CD4-positive, alpha-beta memory T cell (primary cell): Measurements from ENCODE around the gene FOXK2. TPM values are rescaled to one million over a fixed set of nuclear protein-coding genes. Genes with fewer than 3 reads are reported as not detected.
A peak's percentile ranks its signal among the peaks of the same experiment; 100 is the strongest.

Source experiments
- CTCF ChIA-PET: fragments of 350-600 bp; sonication (Branson Sonifier 250); formaldehyde crosslinking; loops from one replicate; lab custom pipeline; 2021; ENCODE audit warnings: inconsistent platforms; ENCODE audit not compliant: partially characterized antibody; lab: Charles Lee
- POLR2A ChIA-PET: fragments of 350-600 bp; sonication (Branson Sonifier 250); formaldehyde crosslinking; loops from one replicate; lab custom pipeline; 2021; ENCODE audit not compliant: partially characterized antibody; lab: Charles Lee
- DNase-seq, 5 donors: peaks; one replicate each; pipeline versions ENCODE4 v3.0.0 to v3.0.0-alpha.2; 2020 to 2022; ENCODE audit warnings: mixed read lengths in 1 of 5
- H3K27ac ChIP-seq: one replicate; pipeline ENCODE4 v1.7.0; 2013; ENCODE audit warnings: low read depth, low read length
- H3K27me3 ChIP-seq: 2 replicates; pipeline ENCODE4 v1.7.0; 2013; ENCODE audit warnings: mild to moderate bottlenecking, low read length, moderate library complexity; ENCODE audit not compliant: insufficient read depth
- H3K36me3 ChIP-seq: 2 replicates; pipeline ENCODE4 v1.7.0; 2013; ENCODE audit warnings: mild to moderate bottlenecking, low read length, moderate library complexity; ENCODE audit not compliant: insufficient read depth
- H3K4me1 ChIP-seq: 2 replicates; pipeline ENCODE4 v1.7.0; 2013; ENCODE audit warnings: mild to moderate bottlenecking, low read length, moderate library complexity; ENCODE audit not compliant: insufficient read depth
- H3K4me3 ChIP-seq, 2 donors: one replicate each; pipeline ENCODE4 v1.7.0; 2013; ENCODE audit warnings: low read length in 2 of 2, mild to moderate bottlenecking in 1 of 2
- H3K9me3 ChIP-seq, 2 donors: one replicate each; pipeline ENCODE4 v1.7.0; 2013; ENCODE audit warnings: low read length in 2 of 2, control low read depth in 1 of 2; ENCODE audit not compliant: control insufficient read depth in 1 of 2
- H3K27ac Mint-ChIP-seq, 7 donors: one replicate each; pipeline ENCODE4 v1.8.0; 2020 to 2021; ENCODE audit warnings: mixed read lengths in 7 of 7, mild to moderate bottlenecking in 6 of 7, inconsistent platforms in 3 of 7, moderate library complexity in 3 of 7
- H3K27me3 Mint-ChIP-seq, 2 donors: one replicate each; pipeline ENCODE4 v1.8.0; 2020 to 2021; ENCODE audit warnings: mixed read lengths in 2 of 2
- H3K36me3 Mint-ChIP-seq, 2 donors: one replicate each; pipeline ENCODE4 v1.8.0; 2020 to 2021; ENCODE audit warnings: mixed read lengths in 2 of 2, inconsistent platforms in 1 of 2, mild to moderate bottlenecking in 1 of 2
- H3K4me1 Mint-ChIP-seq, 4 donors: one replicate each; pipeline ENCODE4 v1.8.0; 2020 to 2021; ENCODE audit warnings: mixed read lengths in 4 of 4, mild to moderate bottlenecking in 1 of 4
- H3K4me3 Mint-ChIP-seq, 8 donors: one replicate each; pipeline ENCODE4 v1.8.0; 2020 to 2021; ENCODE audit warnings: mixed read lengths in 8 of 8, mild to moderate bottlenecking in 7 of 8, moderate library complexity in 6 of 8, inconsistent platforms in 3 of 8
- H3K9me3 Mint-ChIP-seq, 8 donors: one replicate each; pipeline ENCODE4 v1.8.0; 2020 to 2021; ENCODE audit warnings: mixed read lengths in 8 of 8, mild to moderate bottlenecking in 5 of 8, inconsistent platforms in 3 of 8, moderate library complexity in 1 of 8
- intact Hi-C: fragments of 100-400 bp; cut with micrococcal nuclease; formaldehyde crosslinking; loops from one replicate; pipeline ENCODE4 v1.15.1; 2023
- polyA plus RNA-seq, 2 donors: library from polyadenylated mRNA; unstranded; fragments of 300-500 nt; fragmentation: Illumina TruSeq; gene quantifications; one replicate each; pipeline ENCODE4 v1.2.3, GENCODE V29; 2021
- total RNA-seq, 2 experiments: library from RNA; stranded (reverse); gene quantifications; one replicate each; pipeline ENCODE4 v1.2.3, GENCODE V29; 2021

FOXK2 gene
- total and polyA plus RNA-seq, 4 experiments from 2014 or later, result 1.3 to 57.5 (median 29.1) TPM

DNA sequence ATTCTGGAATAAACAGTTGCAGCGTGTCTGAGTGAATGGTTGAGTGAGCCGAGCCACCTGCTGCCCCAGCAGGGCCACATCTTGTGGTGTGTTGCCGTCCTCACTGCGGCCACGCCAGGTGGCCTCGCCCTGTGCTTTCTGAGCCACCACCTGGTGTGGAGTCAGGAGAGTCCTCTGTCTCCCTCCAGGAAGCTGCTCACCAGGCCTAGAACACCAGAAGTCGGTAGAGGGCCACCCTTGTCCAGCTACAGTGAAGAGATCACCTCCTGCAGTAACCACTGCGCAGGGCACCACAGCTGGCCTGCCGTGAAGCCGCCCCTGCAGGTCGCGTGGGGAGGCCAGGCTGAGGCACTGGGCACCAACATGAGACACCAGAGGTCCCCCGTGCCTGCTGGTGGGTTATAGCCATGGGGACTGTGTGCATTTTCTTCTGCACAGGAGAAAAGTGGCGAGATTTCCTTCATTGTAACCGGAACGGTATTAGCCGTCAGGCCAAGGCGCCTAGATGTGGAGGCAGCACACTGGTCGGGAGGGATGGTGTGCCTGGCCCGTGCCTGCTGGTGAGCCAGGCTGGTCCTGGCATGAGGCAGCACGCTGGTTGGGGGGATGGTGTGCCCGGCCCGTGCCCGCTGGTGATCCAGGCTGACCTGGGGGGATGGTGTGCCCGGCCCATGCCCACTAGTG lies 28.9 kb upstream of the FOXK2 start:
- Mint-ChIP-seq H3K36me3 (peaks cover 21 to 35% of the 10 kb centered on the region in 2 donors), H3K9me3 (peaks cover 0 to 6% (median 0%) of the 10 kb centered on the region in 8 donors), H3K4me1 (peaks cover 16 to 30% (median 22%) of the 10 kb centered on the region in 4 donors), H3K27me3 (peaks cover 0 to 5% of the 10 kb centered on the region in 2 donors), H3K27ac (peak overlapping the region in 2 of 7 donors; percentile 10 to 47), H3K4me3 (no peak overlapping the region)
- no peaks in the 10 kb centered on the region for H3K27me3 ChIP-seq
- peaks cover 21% of the 10 kb centered on the region for H3K4me1 ChIP-seq
- H3K27ac ChIP-seq, result no peak overlapping the region
- ChIA-PET CTCF (no interaction called here), POLR2A (no interaction called here)
- no peak for DNase-seq
- intact Hi-C loops, result no loop called here
- no peaks in the 10 kb centered on the region for H3K9me3 ChIP-seq
- H3K36me3 ChIP-seq, result peaks cover 11% of the 10 kb centered on the region
- H3K4me3 ChIP-seq, result no peak overlapping the region

- Mint-ChIP-seq H3K4me3 (no peak overlapping the region), H3K27me3 (peaks cover 0 to 5% of the 10 kb centered on the region in 2 donors), H3K27ac (peak overlapping the region in 2 of 7 donors; percentile 32 to 47), H3K4me1 (peaks cover 12 to 28% (median 20%) of the 10 kb centered on the region in 4 donors), H3K36me3 (peaks cover 18 to 30% of the 10 kb centered on the region in 2 donors), H3K9me3 (peaks cover 0 to 6% (median 0%) of the 10 kb centered on the region in 8 donors)
- Histone ChIP-seq H3K27ac (no peak overlapping the region), H3K9me3 (no peaks in the 10 kb centered on the region), H3K27me3 (no peaks in the 10 kb centered on the region), H3K4me3 (no peak overlapping the region), H3K4me1 (peaks cover 18% of the 10 kb centered on the region), H3K36me3 (peaks cover 7% of the 10 kb centered on the region)
- ChIA-PET CTCF (no interaction called here), POLR2A (no interaction called here)
- DNase-seq, result no peak
- intact Hi-C loops, result no loop called here
Observed at GRCh38 chr17:82491196-82491530, 28.4 kb upstream of the FOXK2 start.

GRCh38 chr17:82491533-82491932 lies 28.0 kb upstream of the FOXK2 start:
- POLR2A ChIA-PET, result no interaction called here
- Mint-ChIP-seq H3K27ac (peak overlapping the region in 2 of 7 donors; percentile 32 to 43), H3K9me3 (peaks cover 0 to 6% (median 0%) of the 10 kb centered on the region in 8 donors)

DNA sequence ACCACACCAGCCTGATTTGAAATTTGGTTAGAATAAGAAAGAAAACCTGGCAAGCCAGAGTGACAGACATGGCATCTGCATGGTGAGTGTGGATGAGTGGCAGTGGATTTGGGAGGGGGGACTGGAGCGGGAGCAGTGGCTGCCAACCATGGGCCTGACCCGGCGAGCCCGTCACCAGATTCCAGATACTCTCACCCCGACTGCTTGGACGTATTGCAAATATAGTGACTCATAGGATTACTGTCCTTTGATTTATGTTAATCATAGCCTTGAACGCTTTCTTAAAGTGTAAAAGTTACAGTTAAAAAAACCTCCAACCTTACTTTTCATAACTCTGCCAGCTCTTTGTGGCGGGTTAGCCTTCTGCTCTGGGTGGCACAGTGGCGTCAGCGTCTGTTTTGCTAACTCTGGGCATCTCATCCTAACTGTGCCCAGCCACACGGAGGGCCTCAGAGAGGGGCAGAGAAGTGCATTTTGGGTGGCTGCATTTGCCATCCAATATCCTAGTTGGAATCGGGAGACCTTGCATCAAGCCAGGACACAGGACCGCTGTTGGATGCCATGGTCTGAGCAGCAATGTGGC lies 26.8 kb upstream of the FOXK2 start:
- Histone ChIP-seq H3K36me3 (peaks cover 7% of the 10 kb centered on the region), H3K27me3 (no peaks in the 10 kb centered on the region), H3K9me3 (no peaks in the 10 kb centered on the region), H3K4me3 (no peak overlapping the region), H3K27ac (no peak overlapping the region), H3K4me1 (peaks cover 17% of the 10 kb centered on the region)
- CTCF ChIA-PET, result interaction anchor here (0.7 to 1.8 kb wide), 3 partner anchors 11 to 127 kb away, joined by 3 to 4 read pairs (median 4); no protein-coding TSS in a partner anchor
- H3K4me3 Mint-ChIP-seq, result no peak overlapping the region
- peaks cover 0 to 6% (median 0%) of the 10 kb centered on the region in 8 donors for H3K9me3 Mint-ChIP-seq
- peaks cover 7 to 28% (median 14%) of the 10 kb centered on the region in 4 donors for H3K4me1 Mint-ChIP-seq
- POLR2A ChIA-PET, result interaction anchor here (0.8 kb wide), 1 partner anchor 33 kb away, joined by 3 read pairs; no protein-coding TSS in a partner anchor
- H3K36me3 Mint-ChIP-seq, result peaks cover 7 to 21% of the 10 kb centered on the region in 2 donors
- intact Hi-C loops, result no loop called here
- no peak for DNase-seq
- peak overlapping the region in 3 of 7 donors; percentile 64 to 75 (median 72) for H3K27ac Mint-ChIP-seq
- peaks cover 0 to 5% of the 10 kb centered on the region in 2 donors for H3K27me3 Mint-ChIP-seq

More at GRCh38 chr17:82491533-82491932, 28.0 kb upstream of the FOXK2 start:
- peaks cover 9 to 27% (median 16%) of the 10 kb centered on the region in 4 donors for H3K4me1 Mint-ChIP-seq
- H3K4me3 Mint-ChIP-seq, result no peak overlapping the region
- Histone ChIP-seq H3K4me1 (peaks cover 18% of the 10 kb centered on the region), H3K9me3 (no peaks in the 10 kb centered on the region), H3K36me3 (peaks cover 7% of the 10 kb centered on the region), H3K27me3 (no peaks in the 10 kb centered on the region), H3K27ac (no peak overlapping the region), H3K4me3 (no peak overlapping the region)
- peaks cover 15 to 26% of the 10 kb centered on the region in 2 donors for H3K36me3 Mint-ChIP-seq
- DNase-seq, result no peak
- intact Hi-C loops, result no loop called here
- peaks cover 0 to 5% of the 10 kb centered on the region in 2 donors for H3K27me3 Mint-ChIP-seq
- CTCF ChIA-PET, result no interaction called here

DNA sequence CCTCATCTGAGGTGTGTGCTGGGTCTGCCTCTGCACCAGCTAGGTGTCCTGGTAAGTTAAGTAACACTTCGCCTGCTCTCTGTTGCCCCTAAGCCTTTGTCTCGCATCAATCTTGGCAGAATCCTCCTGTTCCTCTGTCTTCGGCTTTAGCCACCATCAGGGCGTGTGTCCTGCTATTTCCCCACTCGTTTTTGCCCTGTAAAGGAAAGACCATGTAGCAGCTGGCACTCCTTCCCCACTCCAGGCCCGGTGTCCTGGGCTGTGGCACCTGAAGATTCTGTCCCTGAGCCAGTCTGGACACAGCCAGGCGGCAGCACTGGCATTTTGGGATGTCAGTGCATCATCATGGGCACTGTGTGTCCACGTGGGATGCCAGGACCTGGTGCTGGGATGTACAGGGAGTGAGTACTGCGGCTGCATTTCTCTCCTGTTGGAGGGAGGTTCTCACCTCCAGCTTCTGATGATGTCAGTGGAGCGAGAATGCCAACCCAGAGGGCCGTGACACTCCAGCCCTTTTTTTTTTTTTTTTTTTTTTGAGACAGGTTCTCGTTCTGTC lies 26.2 kb upstream of the FOXK2 start:
- Mint-ChIP-seq H3K27ac (peak overlapping the region in 3 of 7 donors; percentile 64 to 75 (median 72)), H3K4me3 (peak overlapping the region in 1 of 8 donors; percentile 55), H3K27me3 (peaks cover 0 to 5% of the 10 kb centered on the region in 2 donors), H3K36me3 (peaks cover 6 to 17% of the 10 kb centered on the region in 2 donors), H3K4me1 (peaks cover 10 to 34% (median 17%) of the 10 kb centered on the region in 4 donors), H3K9me3 (peaks cover 0 to 6% (median 0%) of the 10 kb centered on the region in 8 donors)
- intact Hi-C loops, result no loop called here
- Histone ChIP-seq H3K4me1 (peaks cover 21% of the 10 kb centered on the region), H3K9me3 (no peaks in the 10 kb centered on the region), H3K4me3 (no peak overlapping the region), H3K27ac (no peak overlapping the region), H3K36me3 (peaks cover 4% of the 10 kb centered on the region), H3K27me3 (no peaks in the 10 kb centered on the region)
- no peak for DNase-seq
- CTCF ChIA-PET, result interaction anchor here (0.6 to 1.8 kb wide), 4 partner anchors 10 to 128 kb away, joined by 3 to 4 read pairs (median 4); no protein-coding TSS in a partner anchor
- POLR2A ChIA-PET, result interaction anchor here (0.8 kb wide), 1 partner anchor 34 kb away, joined by 3 read pairs; no protein-coding TSS in a partner anchor

DNA sequence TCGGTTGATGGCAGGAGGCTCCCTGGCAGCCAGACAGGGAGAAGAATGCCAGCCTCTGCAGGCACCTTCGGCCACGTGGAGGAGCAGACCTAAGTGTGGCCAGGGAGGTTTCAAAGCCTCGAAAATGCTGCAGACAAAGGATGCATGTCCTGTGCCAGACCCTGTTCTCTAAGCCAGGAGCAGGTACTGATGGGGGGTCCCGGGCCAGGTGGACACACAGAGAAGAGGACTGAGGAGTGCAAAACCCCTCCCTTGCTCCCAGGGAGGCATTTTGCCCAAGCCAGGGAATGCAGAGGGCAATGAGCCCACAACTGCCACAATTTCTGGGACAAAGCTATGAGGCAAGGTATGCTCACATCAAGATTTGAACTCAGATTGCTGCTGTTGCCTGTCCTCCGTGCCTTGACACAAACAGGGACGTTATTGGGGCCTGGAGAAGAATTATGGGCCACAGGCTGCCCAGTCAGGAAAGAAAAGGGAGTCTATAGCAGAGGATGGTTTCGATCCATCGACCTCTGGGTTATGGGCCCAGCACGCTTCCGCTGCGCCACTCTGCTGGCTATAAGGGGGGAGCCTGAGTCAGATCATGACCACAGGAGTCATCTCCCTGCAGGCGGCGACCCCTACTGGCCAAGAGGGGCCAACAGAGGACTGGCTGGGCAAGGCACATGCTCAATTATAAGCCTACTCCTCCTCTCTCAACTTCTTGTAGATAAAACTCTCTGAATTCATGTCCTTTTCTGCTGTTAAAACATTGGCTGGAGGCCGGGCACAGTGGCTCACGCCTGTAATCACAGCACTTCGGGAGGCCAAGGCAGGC lies 25.1 kb upstream of the FOXK2 start:
- no peaks in the 10 kb centered on the region for H3K9me3 ChIP-seq
- H3K27ac ChIP-seq, result no peak overlapping the region
- ChIA-PET CTCF (interaction anchor here (0.6 to 1.6 kb wide), 6 partner anchors 17 to 137 kb away, joined by 3 to 4 read pairs (median 3); no protein-coding TSS in a partner anchor), POLR2A (interaction anchor here (2.1 to 3.7 kb wide), 2 partner anchors 36 to 45 kb away, joined by 5 to 21 read pairs; partner anchors contain the start of gene NARF)
- no peak overlapping the region for H3K4me3 ChIP-seq
- Mint-ChIP-seq H3K27ac (peak overlapping the region; percentile 87 to 100 (median 92)), H3K27me3 (peaks cover 0 to 5% of the 10 kb centered on the region in 2 donors), H3K4me3 (peak overlapping the region; percentile 36 to 86 (median 68)), H3K4me1 (peaks cover 12 to 34% (median 18%) of the 10 kb centered on the region in 4 donors), H3K9me3 (peaks cover 0 to 6% (median 0%) of the 10 kb centered on the region in 8 donors), H3K36me3 (peaks cover 0 to 10% of the 10 kb centered on the region in 2 donors)
- no peaks in the 10 kb centered on the region for H3K27me3 ChIP-seq
- no peaks in the 10 kb centered on the region for H3K36me3 ChIP-seq
- intact Hi-C loops, result loop anchor here (1.0 kb wide), 1 partner anchor 143 kb away; no protein-coding TSS in a partner anchor
- H3K4me1 ChIP-seq, result peaks cover 21% of the 10 kb centered on the region
- DNase-seq, result peak; percentile 86 to 90 (median 88)
